SK-N-MC (cell line): ENCODE data around the gene MX2.

Experiments
- DNase-seq: peaks from one replicate; pipeline ENCODE4 v3.0.0-alpha.2; 2011; ENCODE audit warnings: low read depth, low spot score
- H3K27ac ChIP-seq: fragments of 200-600 bp; sonication (generic); 2 replicates; pipeline ENCODE4 v1.5.1; 2016; ENCODE audit warnings: mixed run types
- H3K36me3 ChIP-seq: fragments of 200-600 bp; sonication (generic); 2 replicates; pipeline ENCODE4 v1.6.1; 2017; ENCODE audit warnings: antibody characterized with exemption, low read length, mixed read lengths; ENCODE audit not compliant: insufficient read depth
- H3K4me3 ChIP-seq: fragments of 200-600 bp; sonication (generic); 2 replicates; pipeline ENCODE4 v1.5.1; 2016
- H3K9ac ChIP-seq: fragments of 200-600 bp; sonication (generic); 2 replicates; pipeline ENCODE4 v1.8.0; 2017; ENCODE audit warnings: mixed run types, mixed read lengths; ENCODE audit not compliant: insufficient read length
- H3K9me3 ChIP-seq: fragments of 200-600 bp; sonication (generic); 2 replicates; pipeline ENCODE4 v1.6.1; 2017; ENCODE audit warnings: low read depth, mild to moderate bottlenecking, antibody characterized with exemption, low read length, moderate library complexity, mixed read lengths
- EZH2 ChIP-seq: fragments of 200-600 bp; sonication (generic); IDR thresholded peaks from one replicate; pipeline ENCODE4 v1.6.1; 2017; ENCODE audit warnings: antibody characterized with exemption
- FOXP2 ChIP-seq: optimal IDR thresholded peaks from 2 replicates; pipeline ENCODE3; 2011; ENCODE audit warnings: mild to moderate bottlenecking, moderate library complexity; ENCODE audit not compliant: insufficient read depth; ENCODE audit errors: extremely low read length, control extremely low read depth
- POLR2AphosphoS5 ChIP-seq: IDR thresholded peaks from 2 replicates; pipeline ENCODE4 v1.6.1; 2012; ENCODE audit warnings: mild to moderate bottlenecking, low read depth, low read length, borderline replicate concordance

MX2 gene

DNA sequence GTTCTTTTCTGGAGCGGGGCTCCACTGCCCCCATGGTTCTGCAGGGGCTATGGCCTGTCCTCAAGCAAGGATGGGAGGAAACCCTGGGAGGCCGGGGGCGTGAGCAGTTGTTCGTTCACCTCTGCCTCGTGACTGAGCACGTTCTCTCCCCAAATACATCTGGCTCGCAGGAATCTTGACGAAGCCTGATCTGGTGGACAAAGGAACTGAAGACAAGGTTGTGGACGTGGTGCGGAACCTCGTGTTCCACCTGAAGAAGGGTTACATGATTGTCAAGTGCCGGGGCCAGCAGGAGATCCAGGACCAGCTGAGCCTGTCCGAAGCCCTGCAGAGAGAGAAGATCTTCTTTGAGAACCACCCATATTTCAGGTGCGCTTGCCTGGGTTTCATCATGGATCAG, 79.7 kb downstream of the MX2 start:
- Histone ChIP-seq H3K9ac (no peak overlapping the region), H3K9me3 (no peaks in the 10 kb centered on the region), H3K27ac (no peak overlapping the region), H3K4me3 (no peak overlapping the region), H3K36me3 (no peaks in the 10 kb centered on the region)
- TF ChIP-seq FOXP2, result no peak
- no peak for TF ChIP-seq EZH2
- TF ChIP-seq POLR2AphosphoS5, result no peak
- DNase-seq, result no peak

DNA sequence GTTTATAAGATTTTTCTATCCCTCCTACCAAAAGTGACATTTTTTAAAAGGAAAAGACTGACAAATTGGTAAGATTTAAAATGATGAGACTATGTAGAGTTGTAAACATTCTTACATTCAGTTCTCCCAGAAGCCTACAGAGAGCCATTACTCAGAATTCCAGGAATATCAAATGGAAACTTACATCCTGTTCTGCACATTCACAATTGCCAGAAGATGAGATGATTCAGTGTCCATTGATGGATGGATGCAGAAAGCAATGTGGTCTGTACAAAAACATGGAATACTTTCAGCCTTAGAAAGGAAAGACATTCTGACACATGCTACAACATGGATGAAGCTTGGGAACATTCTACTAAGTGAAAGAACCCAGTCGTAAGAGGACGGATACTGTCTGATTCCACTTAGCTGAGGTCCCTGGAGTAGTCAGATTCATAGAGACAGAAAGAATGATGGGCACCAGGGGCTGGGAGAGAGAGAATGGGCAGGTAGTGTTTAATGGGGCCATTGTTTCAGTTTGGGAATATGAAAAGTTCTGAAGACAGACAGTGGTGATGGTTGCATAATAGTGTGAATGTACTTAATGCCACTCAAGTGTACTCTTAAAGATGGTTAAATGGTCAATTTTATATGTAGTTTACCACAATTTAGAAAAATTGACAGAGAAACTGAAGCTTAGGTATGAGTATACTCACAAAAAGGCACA, 80.8 kb downstream of the MX2 start:
- no peak for DNase-seq
- no peak overlapping the region for H3K27ac ChIP-seq

DNA sequence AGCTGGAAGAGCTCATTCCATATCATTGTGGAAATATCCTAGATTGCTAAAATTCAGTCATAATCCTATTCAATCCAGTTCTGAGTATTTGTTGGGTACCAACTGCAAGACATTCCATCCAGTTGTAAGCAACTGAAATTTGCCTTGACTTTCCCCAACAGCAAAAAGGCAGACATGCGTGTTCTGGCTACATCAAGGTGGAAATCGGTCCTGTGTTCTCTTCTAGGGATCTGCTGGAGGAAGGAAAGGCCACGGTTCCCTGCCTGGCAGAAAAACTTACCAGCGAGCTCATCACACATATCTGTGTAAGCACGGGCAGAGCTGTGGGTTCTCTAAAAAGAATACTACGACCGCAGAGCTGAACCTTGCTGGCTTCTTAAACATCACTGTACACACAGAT, 81.7 kb downstream of the MX2 start:
- Histone ChIP-seq H3K4me3 (no peak overlapping the region), H3K27ac (no peak overlapping the region), H3K9me3 (no peaks in the 10 kb centered on the region), H3K9ac (no peak overlapping the region), H3K36me3 (no peaks in the 10 kb centered on the region)
- DNase-seq, result no peak
- no peak for TF ChIP-seq EZH2
- TF ChIP-seq POLR2AphosphoS5, result no peak
- no peak for TF ChIP-seq FOXP2

More for the DNA sequence above, 80.8 kb downstream of the MX2 start:
- TF ChIP-seq FOXP2, result no peak
- TF ChIP-seq EZH2, result no peak
- TF ChIP-seq POLR2AphosphoS5, result no peak
- H3K9me3 ChIP-seq, result no peaks in the 10 kb centered on the region
- H3K9ac ChIP-seq, result no peak overlapping the region
- no peak overlapping the region for H3K4me3 ChIP-seq
- no peaks in the 10 kb centered on the region for H3K36me3 ChIP-seq

DNA sequence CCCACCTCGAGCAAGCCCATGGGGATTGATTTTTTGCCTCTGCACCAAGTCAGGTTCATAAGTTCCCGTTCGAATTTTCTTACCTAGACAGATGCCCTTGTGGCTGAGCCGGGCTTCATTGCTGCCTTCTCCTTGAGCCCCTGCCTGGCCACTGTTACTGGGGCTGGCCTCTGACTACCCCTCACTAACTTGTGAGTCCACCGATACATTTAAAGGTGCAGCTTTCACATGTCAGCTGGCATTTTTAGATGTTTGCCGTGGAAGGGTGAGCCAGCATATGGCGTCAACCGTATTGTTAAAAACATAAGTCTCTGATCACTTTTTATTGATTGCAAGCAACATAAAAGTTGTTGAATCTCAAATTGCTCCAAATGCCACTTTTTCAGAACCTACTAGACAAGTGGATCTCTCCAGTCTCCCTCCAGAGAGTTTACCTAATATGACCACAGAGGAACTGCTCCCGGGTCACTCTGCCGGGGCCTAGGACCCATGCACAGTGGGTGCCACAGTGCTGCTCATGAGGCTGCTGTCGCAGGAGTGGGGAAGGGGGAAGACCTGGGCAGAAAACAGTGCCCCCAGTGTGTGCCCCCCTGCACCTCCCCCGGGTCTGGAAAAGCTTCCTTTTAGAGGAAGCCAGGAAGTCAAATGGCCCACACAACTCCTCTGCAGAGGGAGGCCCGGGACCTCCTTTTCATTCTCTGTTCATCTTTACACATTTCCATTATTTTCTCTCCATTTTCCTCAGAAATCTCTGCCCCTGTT, 83.1 kb downstream of the MX2 start:
- TF ChIP-seq POLR2AphosphoS5, result no peak
- TF ChIP-seq EZH2, result no peak
- TF ChIP-seq FOXP2, result no peak
- H3K36me3 ChIP-seq, result no peaks in the 10 kb centered on the region
- no peak overlapping the region for H3K9ac ChIP-seq
- no peak overlapping the region for H3K27ac ChIP-seq
- no peak overlapping the region for H3K4me3 ChIP-seq
- H3K9me3 ChIP-seq, result no peaks in the 10 kb centered on the region
- DNase-seq, result no peak

DNA sequence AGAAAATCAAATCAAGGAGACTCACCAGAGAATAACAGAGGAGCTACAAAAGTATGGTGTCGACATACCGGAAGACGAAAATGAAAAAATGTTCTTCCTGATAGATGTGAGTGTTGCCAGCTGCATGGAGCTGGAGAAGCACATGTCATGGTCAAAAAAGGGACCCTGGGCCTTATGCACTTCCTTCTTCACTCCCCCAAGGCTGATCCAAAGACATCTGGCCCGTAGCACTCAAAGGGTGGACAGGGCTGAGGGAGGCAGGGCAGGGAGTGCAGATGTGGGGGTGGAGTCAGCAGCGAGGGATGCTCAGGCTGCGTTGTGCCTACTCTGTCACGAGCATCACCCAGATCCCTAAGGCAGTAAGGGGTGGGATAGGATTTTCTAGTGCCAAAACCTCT, 83.6 kb downstream of the MX2 start:
- Histone ChIP-seq H3K27ac (no peak overlapping the region), H3K9ac (no peak overlapping the region), H3K4me3 (no peak overlapping the region), H3K9me3 (no peaks in the 10 kb centered on the region), H3K36me3 (no peaks in the 10 kb centered on the region)
- TF ChIP-seq POLR2AphosphoS5 (no peak), EZH2 (no peak), FOXP2 (no peak)
- DNase-seq, result no peak

DNA sequence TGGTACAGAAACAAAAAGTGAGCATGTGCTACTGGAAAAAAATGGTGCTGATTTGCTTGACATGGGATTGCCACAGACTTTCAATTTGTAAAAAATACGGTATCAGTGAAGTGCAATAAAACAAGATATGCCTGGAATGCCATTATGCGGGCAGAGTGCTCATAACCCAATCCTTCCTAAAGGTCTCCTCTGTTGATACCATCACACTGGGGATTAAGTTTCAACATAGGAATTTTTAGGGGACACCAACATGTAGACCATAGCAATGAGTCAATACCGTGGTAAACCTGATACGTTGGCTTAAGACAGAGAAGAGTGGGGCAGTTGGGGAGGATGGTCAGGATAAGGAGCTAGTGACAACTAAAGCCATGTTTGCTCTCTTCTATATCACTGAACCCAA, 84.8 kb downstream of the MX2 start:
- no peak overlapping the region for H3K9ac ChIP-seq
- H3K4me3 ChIP-seq, result no peak overlapping the region
- H3K36me3 ChIP-seq, result no peaks in the 10 kb centered on the region
- TF ChIP-seq FOXP2 (no peak), EZH2 (no peak), POLR2AphosphoS5 (no peak)
- H3K27ac ChIP-seq, result no peak overlapping the region
- H3K9me3 ChIP-seq, result no peaks in the 10 kb centered on the region
- DNase-seq, result no peak

DNA sequence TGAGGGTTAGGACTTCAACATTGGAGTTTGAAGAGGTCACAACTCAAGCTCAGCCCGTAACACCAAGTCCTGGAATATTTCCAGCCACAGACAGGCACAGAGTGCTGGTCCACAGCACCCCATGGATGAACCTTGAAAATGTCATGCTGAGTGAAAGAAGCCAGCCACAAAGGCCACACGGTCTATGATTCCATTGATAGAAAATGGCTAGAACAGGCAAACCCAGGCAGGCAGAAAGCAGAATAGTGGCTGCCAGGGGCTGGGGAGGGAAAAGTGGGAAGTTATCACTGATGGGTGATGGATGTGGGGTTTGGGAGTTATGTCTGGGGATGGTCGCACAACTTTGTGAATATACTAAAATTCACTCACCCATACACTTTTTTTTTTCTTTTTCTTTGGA, 85.5 kb downstream of the MX2 start:
- no peaks in the 10 kb centered on the region for H3K36me3 ChIP-seq
- TF ChIP-seq EZH2 (no peak), POLR2AphosphoS5 (no peak)
- no peak overlapping the region for H3K4me3 ChIP-seq
- H3K9me3 ChIP-seq, result no peaks in the 10 kb centered on the region
- DNase-seq, result no peak
- no peak overlapping the region for H3K9ac ChIP-seq
- H3K27ac ChIP-seq, result no peak overlapping the region

DNA sequence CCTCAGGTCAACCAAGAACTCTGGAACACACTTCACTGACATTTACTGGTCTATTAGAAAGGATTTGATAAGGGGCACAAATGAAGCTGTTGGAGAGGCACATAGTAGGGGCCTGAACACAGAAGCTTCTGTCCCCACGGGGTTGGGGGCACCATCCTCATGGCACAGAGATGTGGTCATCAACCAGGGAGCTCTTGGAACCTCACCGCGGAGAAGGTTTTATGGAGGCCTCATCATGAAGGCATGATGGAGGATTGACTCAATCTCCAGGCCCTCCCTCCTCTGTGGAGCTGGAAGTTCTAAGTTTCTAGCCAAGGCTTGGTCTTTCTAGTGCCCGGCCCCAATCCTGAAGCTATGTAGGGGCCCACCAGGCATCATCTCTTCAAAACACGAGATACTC, 87.8 kb downstream of the MX2 start:
- Histone ChIP-seq H3K36me3 (no peaks in the 10 kb centered on the region), H3K27ac (no peak overlapping the region), H3K9ac (no peak overlapping the region), H3K9me3 (no peaks in the 10 kb centered on the region), H3K4me3 (no peak overlapping the region)
- TF ChIP-seq POLR2AphosphoS5 (no peak), FOXP2 (no peak), EZH2 (no peak)
- DNase-seq, result no peak
